Thyroid gland (tissue), 4 donors: ENCODE results near the gene BCAS3. TPM values are rescaled to one million over a fixed set of nuclear protein-coding genes. Genes with fewer than 3 reads are reported as not detected.

Source experiments
- DNase-seq, 2 donors: peaks; one replicate each; pipeline ENCODE4 v3.0.0-alpha.2; 2019
- H3K27ac ChIP-seq, 3 donors: fragments of 200-600 bp; sonication (generic); 1 replicate in 2 of 3; 2 replicates in 1 of 3; pipeline ENCODE4 v1.5.1; 2016 to 2019; ENCODE audit warnings: mild to moderate bottlenecking in 1 of 3, moderate library complexity in 1 of 3
- H3K27me3 ChIP-seq: fragments of 200-600 bp; sonication (generic); one replicate; pipeline ENCODE4 v1.5.1; 2019
- H3K36me3 ChIP-seq, 2 donors: fragments of 200-600 bp; sonication (generic); one replicate each; pipeline ENCODE4 v1.5.1; 2016 to 2019
- H3K4me1 ChIP-seq, 2 donors: fragments of 200-600 bp; sonication (generic); one replicate each; pipeline ENCODE4 v1.5.1; 2017 to 2019
- H3K4me3 ChIP-seq, 3 donors: fragments of 200-600 bp; sonication (generic); replicated peaks in 1 of 3; 1 replicate in 2 of 3; 2 replicates in 1 of 3; pipeline ENCODE4 v1.5.1; 2016; ENCODE audit warnings: mild to moderate bottlenecking in 1 of 3
- H3K9me3 ChIP-seq: fragments of 200-600 bp; sonication (generic); one replicate; pipeline ENCODE4 v1.5.1; 2017
- POLR2A ChIP-seq, 2 donors: fragments of 450-650 bp; IDR thresholded peaks; one replicate each; pipeline ENCODE4 v1.6.1; 2017; ENCODE audit warnings: antibody characterized with exemption in 2 of 2, mild to moderate bottlenecking in 2 of 2, moderate library complexity in 1 of 2
- WGBS, 2 donors: methylation state at CpG; one replicate each; pipeline ENCODE4 v1.1.5; 2017; 5-methylcytosine and 5-hydroxymethylcytosine counted together
- intact Hi-C: fragments of 100-400 bp; cut with DNase I; formaldehyde crosslinking; loops from one replicate; pipeline ENCODE4 v1.15.1; 2023
- total RNA-seq, 4 donors: library from RNA; depleted of rRNA; stranded (reverse); fragments of >200 nt; gene quantifications; one replicate each; pipeline ENCODE4 v1.2.3, GENCODE V29; 2016
- TF ChIP-seq, protein P1 (sequence below), 6 experiments: fragments of 200-600 bp in 3 of 6; fragments of 450-650 bp in 3 of 6; sonication (generic) in 3 of 6; IDR thresholded peaks; one replicate each; pipeline ENCODE4 v1.5.1; 2016 to 2019; ENCODE audit warnings: antibody characterized with exemption in 6 of 6, mild to moderate bottlenecking in 2 of 6, inconsistent platforms in 1 of 6, moderate library complexity in 1 of 6

BCAS3 gene
- total RNA-seq, 4 donors from 2014 or later, result 41.8 to 78.7 (median 51.6) TPM

DNA sequence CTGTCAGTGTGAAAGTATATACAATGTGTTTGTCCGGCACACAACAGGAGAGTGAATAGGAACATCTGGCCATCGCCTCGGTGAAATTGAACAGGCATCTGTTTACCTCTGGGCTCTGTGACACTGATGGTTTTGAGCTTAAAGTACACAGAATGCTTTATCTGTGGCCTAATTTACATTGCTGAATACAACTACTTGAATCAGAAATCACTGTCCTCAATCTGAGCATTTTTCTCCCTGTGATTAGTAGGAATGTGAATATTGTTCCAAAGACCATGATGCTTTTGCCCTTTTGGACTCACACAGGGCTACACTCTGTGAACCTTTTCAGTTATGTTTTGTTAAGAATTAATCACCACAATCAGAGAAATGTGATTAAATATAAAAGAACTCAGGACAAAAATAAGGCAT lies 399.0 kb downstream of the BCAS3 start:
- no peak overlapping the region for H3K27ac ChIP-seq
- WGBS, 2 donors, result 78 to 80% methylated on average over 3 of the region's 3 CpGs

DNA sequence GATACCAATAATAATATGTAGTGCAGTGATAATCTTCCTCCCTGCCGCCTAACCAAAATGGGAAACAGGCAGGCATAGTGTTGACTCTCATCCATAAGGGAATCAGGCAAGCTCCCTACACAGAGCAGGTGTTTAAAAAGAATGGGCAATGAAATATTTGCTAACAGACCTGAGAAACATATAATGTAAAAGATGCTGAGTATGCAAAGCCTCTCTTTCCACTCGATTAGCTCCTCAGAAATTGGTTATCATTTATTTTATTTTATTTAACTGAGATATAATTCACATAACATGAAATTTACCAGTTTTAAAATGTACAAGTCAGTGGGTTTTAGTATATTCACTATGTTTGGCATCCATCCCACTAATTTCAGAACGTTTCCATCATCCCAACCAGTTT lies 404.3 kb downstream of the BCAS3 start:
- no peak for TF ChIP-seq POLR2A (IDR thresholded peaks at IDR 0.05)
- TF ChIP-seq, protein P1, sequence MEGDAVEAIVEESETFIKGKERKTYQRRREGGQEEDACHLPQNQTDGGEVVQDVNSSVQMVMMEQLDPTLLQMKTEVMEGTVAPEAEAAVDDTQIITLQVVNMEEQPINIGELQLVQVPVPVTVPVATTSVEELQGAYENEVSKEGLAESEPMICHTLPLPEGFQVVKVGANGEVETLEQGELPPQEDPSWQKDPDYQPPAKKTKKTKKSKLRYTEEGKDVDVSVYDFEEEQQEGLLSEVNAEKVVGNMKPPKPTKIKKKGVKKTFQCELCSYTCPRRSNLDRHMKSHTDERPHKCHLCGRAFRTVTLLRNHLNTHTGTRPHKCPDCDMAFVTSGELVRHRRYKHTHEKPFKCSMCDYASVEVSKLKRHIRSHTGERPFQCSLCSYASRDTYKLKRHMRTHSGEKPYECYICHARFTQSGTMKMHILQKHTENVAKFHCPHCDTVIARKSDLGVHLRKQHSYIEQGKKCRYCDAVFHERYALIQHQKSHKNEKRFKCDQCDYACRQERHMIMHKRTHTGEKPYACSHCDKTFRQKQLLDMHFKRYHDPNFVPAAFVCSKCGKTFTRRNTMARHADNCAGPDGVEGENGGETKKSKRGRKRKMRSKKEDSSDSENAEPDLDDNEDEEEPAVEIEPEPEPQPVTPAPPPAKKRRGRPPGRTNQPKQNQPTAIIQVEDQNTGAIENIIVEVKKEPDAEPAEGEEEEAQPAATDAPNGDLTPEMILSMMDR (IDR thresholded peaks at IDR 0.05), result no peak
- H3K36me3 ChIP-seq, result no peaks in the 10 kb centered on the region
- no peaks in the 10 kb centered on the region for H3K27me3 ChIP-seq
- no peaks in the 10 kb centered on the region for H3K4me1 ChIP-seq
- 83 to 89% methylated on average over 3 of the region's 3 CpGs for WGBS, 2 donors
- H3K27ac ChIP-seq, result no peak overlapping the region
- no peak for DNase-seq
- intact Hi-C loops, result no loop called here
- H3K4me3 ChIP-seq, result no peak overlapping the region
- H3K9me3 ChIP-seq, result no peaks in the 10 kb centered on the region

More for the DNA sequence above, 399.0 kb downstream of the BCAS3 start:
- no peaks in the 10 kb centered on the region for H3K27me3 ChIP-seq
- H3K9me3 ChIP-seq, result no peaks in the 10 kb centered on the region
- H3K36me3 ChIP-seq, result no peaks in the 10 kb centered on the region
- peaks cover 0 to 6% of the 10 kb centered on the region in 2 donors for H3K4me1 ChIP-seq
- intact Hi-C loops, result no loop called here
- DNase-seq, result no peak
- TF ChIP-seq POLR2A (IDR thresholded peaks at IDR 0.05), result no peak
- TF ChIP-seq, protein P1 (IDR thresholded peaks at IDR 0.05), result no peak
- no peak overlapping the region for H3K4me3 ChIP-seq

DNA sequence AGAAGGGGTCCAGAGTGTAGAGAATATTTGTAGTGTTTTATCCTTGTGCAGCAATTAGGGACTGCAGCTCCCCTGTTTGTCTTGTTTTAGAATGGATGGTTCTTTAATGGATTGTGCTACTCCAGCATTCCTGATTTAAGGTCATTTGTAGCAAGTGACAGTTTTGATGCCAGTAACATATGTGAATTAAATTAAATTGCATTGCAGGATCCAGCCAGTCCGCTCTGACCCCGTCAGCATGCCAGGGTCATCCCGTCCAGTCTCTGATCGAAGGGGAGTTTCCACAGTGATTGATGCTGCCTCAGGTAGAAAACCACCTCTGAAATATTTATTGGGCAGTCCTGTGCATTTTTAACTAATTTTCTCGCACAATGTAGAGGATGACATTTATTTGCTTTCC lies 406.6 kb downstream of the BCAS3 start:
- Histone ChIP-seq H3K27ac (no peak overlapping the region), H3K27me3 (no peaks in the 10 kb centered on the region), H3K4me1 (no peaks in the 10 kb centered on the region), H3K9me3 (no peaks in the 10 kb centered on the region), H3K4me3 (no peak overlapping the region), H3K36me3 (no peaks in the 10 kb centered on the region)
- no peak for DNase-seq
- 95 to 99% methylated on average over 5 of the region's 5 CpGs for WGBS, 2 donors
- TF ChIP-seq, protein P1 (IDR thresholded peaks at IDR 0.05), result no peak
- no peak for TF ChIP-seq POLR2A (IDR thresholded peaks at IDR 0.05)
- intact Hi-C loops, result no loop called here

DNA sequence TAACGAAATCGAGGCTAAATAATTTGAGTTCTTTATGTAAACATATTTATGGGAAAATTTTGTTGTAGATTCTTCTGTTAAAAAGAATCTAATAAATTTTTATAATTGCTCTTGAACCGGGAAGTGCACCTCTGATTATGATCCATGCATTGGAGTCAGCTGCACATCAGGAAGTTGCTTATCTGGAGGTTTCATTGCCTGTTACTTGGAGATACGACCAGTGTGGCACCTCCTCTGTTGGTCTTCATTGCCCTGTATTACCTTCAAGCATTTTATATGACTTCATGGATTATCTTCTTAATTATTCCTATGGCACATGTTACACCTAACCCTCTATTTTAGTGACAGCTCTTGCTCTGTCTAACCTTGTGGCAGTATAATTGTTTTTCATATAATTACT lies 409.4 kb downstream of the BCAS3 start:
- Histone ChIP-seq H3K27ac (no peak overlapping the region), H3K36me3 (no peaks in the 10 kb centered on the region), H3K9me3 (no peaks in the 10 kb centered on the region), H3K4me1 (no peaks in the 10 kb centered on the region), H3K4me3 (no peak overlapping the region), H3K27me3 (no peaks in the 10 kb centered on the region)
- 96% methylated on average over 4 of the region's 4 CpGs for WGBS, 2 donors
- intact Hi-C loops, result no loop called here
- no peak for DNase-seq
- TF ChIP-seq, protein P1 (IDR thresholded peaks at IDR 0.05), result no peak

DNA sequence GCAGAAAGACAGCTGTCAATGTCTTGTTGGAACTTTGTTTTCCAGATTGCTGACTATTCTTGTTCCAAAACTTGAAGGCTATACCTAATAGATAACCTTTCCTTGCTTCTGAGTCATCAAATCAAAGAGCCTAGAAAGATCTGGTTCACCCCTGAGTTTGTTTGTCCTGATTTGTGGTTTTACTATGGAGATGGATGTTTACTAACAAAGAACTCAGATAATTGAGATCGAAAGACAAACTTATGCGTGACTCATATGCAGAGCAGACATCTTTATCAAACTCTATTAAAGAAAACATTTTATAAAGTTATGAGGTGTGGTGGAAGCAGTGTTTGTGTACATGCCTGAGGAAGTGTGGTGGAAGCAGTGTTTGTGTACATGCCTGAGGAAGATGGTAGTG lies 410.9 kb downstream of the BCAS3 start:
- TF ChIP-seq, protein P1 (IDR thresholded peaks at IDR 0.05), result no peak
- TF ChIP-seq POLR2A (IDR thresholded peaks at IDR 0.05), result no peak
- Histone ChIP-seq H3K36me3 (no peaks in the 10 kb centered on the region), H3K4me3 (no peak overlapping the region), H3K27ac (no peak overlapping the region), H3K27me3 (no peaks in the 10 kb centered on the region), H3K4me1 (no peaks in the 10 kb centered on the region), H3K9me3 (no peaks in the 10 kb centered on the region)
- DNase-seq, result no peak
- intact Hi-C loops, result no loop called here
- WGBS, 2 donors, result 97 to 98% methylated on average over 2 of the region's 2 CpGs
